HG02840 (cell line): Measurements from ENCODE around the gene KRTAP15-1.

ENCODE experiments used
- ATAC-seq: cut with Tn5 transposase; IDR thresholded peaks from one replicate; pipeline ENCODE4 v1.9.1; 2021; ENCODE audit warnings: mild to moderate bottlenecking, moderate library complexity, moderate number of reproducible peaks; ENCODE audit not compliant: unreplicated experiment, low FRiP score

KRTAP15-1 gene, protein sequence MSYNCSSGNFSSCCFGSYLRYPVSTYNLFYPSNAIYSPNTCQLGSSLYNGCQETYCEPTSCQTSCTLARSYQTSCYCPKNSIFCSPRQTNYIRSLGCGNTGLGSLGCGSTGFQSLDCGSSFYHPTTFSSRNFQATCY

DNA sequence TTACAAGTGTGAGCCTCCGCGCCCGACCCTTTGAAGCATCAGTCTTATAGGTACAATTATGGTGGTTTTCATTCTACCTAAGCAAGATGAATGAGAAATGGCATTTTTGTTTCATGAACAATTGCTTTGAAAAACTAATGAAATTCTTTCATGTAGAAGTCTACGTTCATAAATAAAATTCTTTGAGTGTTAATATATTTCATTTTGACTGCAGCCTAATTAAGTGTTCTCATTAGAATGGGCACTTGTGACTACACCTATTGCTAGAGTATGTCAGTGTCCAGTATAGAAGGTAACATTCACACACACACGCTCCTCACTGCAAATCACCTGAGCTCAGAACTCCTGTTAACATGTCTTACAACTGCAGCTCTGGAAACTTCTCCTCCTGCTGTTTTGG, at the start of gene KRTAP15-1:
Gene KRTAP15-1 (plus strand): TSS at position 301 of the 400 bp plus-strand sequence. CDS start 53 bp downstream, at position 354.
- no peak for ATAC-seq

DNA sequence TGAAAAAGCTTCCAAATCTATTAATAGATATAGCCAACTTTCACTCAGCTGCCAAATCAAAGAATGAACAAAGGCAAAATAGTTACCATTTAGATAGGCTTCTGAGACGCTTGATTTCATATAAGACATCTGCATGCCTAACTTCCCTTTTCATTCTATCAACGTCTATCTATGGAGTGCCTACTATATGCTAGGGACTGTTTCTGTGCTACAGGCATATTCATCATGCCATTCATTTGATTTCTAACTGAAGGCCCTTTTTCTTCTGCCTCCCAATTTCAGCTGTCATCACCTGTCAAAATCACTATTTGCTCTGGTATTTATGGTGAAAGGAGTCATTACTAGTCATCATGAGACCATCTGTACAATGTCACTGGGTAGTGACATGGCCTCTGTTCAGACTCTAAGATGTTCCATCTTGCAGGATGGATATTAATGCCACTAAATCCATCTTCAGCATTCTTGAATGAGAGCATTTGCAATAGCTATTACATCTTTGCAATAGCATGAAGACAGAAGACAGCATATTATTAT, 48.5 kb upstream of the KRTAP15-1 start:
- no peak for ATAC-seq

DNA sequence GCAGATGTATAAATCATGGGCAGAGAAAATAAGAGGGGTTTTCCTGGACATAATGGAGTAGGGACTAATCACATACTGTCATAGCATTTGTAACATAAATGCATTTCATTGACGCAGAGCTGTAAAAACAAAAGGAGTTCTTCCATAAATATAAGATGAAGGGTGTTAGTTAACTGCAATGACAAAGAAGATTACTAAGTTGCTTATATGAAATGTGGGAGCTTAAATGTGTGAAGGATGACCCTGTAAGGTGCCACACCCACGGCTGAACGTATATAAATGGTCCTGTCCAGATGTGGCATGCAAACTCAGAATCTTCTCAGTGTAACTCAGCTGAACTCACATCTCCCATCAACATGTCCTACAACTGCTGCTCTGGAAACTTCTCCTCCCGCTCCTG, 44.3 kb upstream of the KRTAP15-1 start, which contains the start of gene KRTAP13-1:
Gene KRTAP13-1 (plus strand): TSS at position 301 of the 400 bp plus-strand sequence. CDS start 56 bp downstream, at position 357.
- ATAC-seq: no peak

DNA sequence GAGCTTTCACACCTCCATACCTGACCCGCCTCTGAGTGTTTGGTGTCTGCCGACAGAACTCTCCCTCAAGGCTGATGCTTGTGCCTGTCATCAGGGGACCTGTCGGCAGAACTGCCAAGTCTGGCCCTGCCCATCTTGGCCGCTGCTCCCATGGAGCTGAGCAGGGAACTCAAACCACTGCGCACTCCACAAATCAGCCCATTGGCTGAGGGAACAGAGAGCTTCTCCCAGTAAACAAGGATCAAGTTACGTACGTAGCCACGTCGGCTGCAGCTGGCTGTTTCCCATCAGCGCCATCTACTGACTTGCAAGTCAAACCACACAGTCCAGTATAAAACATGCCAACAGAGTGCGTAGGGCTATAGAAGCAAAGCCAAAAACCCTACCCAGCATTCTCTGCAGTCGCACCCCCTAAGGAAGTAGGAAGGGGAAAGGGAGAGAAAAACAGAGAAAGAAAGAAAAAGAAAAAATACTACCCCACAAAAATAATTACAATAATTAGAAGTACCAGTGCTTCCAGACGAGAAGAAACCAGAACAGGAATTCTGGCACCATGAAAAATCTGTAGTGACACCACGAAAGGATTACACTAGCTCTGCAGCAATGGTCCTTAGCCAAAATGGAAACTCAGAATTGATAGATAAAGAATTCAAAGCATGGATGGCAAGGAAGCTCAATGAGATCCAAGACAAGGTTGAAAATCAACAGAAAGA, 31.1 kb upstream of the KRTAP15-1 start:
- ATAC-seq: no peak

DNA sequence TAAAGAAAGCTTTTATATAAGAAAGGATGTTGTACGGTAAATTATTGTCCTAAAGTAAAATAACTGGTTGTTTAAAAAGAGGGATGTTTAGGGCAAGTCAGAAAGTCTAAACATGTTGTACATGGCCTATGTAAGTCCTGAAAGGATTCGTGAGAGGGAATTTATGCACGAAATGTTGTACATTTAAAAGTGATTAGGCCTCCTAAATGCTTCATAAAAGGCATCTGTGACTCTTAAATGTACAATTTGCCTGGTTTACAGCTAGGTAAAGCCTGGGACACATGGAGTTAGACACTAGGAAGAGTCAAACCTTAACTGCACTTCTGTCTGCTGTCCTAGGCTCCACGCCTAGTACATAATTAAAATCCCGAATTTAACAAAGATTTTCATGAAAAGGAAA, 24.1 kb upstream of the KRTAP15-1 start:
- no peak for ATAC-seq

DNA sequence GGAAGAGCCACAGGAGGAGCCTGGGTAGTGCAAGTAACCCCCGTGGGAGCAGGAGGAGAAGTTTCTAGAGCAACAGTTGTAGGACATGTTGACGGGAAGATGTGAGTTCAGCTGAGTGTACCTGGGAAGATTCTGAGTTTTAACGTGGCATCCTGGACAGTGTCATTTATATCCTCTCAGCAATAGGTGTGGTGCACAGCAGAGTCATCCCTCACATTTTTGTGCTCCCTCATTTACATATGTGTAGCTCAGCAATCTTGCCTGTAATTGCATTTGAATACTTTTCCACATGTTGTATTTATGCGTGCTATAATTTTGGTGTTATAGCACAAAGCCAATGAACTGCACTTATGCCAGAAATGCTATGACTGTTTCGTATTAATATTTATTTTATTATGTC, 14.2 kb upstream of the KRTAP15-1 start, which contains the start of gene KRTAP13-3:
Gene KRTAP13-3 (minus strand): TSS at position 101 of the 400 bp plus-strand sequence. CDS start 14 bp downstream, at position 87.
- ATAC-seq: no peak

DNA sequence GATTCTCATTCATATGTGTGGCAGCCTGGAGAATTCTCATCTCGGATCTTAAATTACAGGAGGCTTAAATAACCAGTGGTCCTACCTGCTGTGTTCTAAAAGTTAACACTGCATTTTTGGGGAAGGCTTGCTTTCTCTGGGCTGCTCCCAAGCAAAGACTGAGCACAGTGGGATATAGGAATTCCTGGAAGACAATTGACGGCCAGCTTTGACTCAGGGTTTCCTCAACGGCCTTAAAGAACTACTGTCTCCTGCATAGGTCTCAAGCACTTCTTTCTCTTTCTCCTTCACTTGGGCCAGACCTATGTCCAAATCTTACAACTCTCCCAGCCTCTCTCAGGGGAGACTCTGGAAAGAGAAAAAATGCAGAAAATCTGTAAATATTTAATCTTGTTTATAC, 13.3 kb upstream of the KRTAP15-1 start:
- no peak for ATAC-seq

DNA sequence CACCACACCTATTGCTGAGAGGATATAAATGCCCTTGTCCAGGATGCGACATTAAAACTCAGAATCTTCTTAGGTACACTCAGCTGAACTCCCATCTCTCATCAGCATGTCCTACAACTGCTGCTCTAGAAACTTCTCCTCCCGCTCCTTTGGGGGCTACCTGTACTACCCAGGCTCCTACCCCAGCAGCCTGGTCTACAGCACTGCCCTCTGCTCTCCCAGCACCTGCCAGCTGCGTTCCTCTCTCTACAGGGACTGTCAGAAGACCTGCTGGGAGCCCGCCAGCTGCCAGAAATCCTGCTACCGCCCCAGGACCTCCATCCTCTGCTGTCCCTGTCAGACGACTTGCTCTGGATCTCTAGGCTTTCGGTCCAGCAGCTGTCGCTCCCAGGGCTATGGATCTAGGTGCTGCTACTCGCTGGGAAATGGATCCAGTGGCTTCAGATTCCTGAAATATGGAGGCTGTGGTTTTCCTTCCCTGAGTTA, 9.9 kb upstream of the KRTAP15-1 start, which contains the start of gene KRTAP13-4:
Gene KRTAP13-4 (plus strand): TSS at position 51 of the 486 bp plus-strand sequence. CDS start 56 bp downstream, at position 107.
- no peak for ATAC-seq

DNA sequence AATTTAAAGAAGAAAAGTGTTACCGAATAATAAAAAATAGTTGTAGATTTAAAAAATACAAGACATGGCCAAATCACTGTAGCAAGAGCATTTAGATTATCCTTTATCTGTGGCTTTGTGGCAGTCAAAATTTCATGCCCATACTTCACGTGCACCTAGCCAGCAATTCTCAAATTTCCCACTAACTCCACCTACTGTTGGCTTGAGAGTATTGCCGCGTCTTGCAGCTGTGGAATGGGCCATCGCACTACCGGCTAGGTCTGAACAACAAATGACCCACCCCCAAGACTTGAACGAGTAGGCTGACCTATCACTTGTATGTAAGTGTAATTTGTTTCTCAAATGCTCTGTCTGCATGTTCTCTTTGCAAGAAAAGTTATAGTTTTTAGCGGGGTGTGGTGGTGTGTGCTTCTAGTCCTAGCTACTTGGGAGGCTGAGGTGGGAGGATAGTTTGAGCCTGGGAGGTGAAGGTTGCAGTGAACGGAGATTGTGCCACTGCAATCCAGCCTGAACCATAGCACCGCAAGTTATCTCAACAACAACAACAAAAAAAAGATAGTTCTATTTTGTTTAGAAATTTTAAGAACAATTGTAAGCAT, 5.9 kb upstream of the KRTAP15-1 start:
- ATAC-seq: no peak

DNA sequence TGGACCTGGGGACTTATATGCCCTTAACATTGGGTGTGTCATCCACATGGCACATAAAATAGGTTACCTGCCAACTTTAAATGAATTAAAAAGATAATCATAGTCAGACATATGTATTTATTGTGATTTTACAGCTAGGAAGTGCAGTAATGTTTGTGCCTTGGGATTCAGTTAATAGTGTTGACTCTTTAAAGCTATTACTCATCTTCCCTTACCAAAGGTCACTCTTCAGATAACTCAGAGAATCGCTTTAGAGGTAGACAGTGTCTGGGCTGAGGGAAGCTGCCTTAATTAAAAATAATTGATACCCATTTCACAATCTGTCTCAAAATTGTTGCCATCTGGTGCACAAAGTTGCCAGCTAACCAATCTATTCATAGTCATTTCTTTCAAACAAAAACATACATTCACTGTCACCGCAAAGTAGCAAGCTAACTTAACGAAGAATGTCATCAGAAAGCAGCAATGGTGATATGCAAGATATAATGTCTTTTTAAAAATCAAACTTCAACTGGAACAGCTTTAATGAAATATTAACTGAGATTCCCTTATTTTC, 3.0 kb upstream of the KRTAP15-1 start:
- ATAC-seq: no peak

DNA sequence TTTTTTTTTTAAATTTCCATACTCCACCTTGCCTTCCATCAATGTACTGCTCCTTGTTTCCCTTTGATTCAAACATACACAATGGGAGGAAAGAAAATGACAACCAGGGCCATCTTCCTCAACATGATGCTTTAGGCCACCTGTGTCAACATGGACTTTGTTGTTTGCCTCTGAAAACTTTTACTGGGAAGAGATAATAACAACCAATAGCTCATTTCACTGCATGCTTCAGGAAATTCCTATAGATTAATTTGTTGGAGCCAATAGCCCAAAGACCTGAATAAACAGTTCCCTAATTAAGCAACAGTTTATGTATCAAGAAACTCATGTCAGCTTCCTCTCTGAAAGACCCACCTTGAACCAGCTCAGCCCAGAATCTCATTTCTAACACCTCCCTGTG, 3.2 kb downstream of the KRTAP15-1 start:
- ATAC-seq: no peak

DNA sequence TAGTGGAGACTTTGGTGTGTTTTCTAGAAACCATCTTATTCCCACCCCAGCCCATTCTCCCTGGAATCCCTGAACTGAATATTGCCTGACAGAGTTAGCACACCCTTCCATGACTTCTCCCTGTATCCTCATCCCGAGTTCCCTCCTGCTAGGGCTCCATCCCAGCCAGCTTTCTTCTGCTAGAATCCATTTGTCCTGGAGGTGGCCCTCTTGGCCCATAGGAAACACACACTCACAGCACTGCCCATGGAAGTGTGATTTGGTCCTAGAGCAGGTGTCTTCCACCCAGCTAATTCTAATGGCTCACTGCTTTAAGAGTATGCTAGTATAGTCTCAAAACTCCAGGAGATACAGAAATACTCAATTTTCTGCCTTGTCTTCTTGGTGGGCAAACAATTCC, 4.1 kb downstream of the KRTAP15-1 start:
- ATAC-seq: no peak

DNA sequence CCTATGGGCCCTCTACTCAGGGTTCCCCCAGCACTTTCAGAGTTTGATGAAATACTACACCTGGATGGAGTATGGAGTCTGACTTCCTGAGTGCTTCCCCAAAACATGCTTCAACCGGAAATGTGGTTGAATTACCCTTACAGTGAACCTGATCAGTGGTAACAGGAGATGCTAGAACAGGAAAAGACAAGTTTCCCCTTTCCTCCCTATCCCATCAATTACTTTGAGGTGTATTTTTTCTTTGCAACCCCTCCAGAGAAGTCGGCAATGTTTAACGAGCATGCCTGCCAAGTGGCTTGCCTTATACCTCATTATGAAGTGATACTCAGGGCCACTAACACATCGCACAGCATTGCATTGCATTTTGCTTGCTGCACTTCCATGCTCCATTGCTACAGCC, 7.0 kb downstream of the KRTAP15-1 start:
- no peak for ATAC-seq

DNA sequence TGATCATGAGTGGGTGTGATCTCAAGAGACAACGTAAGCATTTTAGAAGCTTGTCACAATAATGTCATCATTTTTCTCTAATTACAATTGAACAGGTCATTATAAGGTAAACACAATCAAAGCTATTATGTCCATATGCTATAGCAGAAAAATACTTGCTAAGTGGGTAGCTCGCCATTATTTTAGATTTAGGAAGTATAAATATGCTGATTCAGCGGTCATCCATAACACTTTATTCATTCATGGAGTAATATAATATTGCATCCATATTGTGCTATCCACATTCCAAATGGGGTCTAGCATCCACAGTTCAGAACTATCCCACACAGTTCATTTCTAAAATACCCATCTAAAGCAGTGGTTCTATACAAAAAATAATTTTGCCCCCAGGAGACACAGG, 8.4 kb downstream of the KRTAP15-1 start:
- no peak for ATAC-seq

DNA sequence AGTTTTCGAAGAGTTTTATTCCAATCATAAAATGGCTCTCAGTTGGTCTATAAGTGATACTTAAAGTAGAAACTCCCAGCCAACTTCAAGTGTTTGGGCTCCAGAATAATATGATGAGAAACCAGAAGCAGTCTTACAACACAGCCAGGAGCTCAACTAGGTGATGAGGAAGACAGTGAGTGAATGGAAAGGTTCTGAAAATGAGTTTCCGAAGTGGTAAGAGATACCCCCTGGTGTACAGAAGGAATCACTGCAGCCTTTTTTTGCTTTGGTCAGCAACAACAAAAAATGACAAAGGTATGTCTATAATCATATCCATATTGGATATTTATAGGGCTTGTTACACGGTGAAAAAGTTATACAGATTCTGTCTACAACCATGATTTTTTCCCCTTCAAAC, 23.6 kb downstream of the KRTAP15-1 start:
- ATAC-seq: no peak

DNA sequence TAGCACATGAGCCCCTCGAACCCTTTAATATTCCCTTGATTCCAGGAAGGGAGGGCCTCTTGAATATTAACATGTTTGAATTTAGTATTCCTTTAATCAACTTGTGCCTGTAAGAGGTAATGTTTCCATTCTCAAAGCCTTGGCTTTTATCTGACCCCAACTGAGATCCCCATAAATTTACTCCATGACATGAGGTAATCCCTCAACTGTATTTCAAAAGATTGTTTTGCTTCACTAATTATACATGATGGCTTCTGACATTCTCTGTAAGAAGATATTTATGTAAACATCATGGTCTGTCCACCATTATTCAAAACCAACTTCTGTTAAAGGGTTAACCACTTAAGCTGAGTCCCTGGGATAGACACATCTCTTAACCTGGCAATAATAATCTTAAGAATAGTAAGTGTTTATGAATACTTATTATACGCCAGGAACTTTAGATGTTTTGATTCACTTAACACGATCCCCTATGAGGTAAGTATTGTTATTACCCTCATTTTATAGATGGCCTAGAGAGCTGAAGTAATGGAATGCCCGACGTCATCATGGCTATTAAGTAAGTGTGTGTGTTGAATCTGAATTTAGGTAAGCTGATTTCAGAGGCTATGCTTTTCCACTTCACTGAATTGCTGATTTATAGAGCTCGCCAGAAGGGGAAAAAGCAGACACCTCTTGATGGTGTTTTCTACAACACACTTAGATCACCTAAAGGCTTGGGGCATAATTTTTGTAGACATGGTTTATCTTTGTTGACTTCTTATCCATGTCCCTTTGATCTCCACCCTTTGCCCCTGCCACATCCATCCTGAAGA, 29.0 kb downstream of the KRTAP15-1 start:
- ATAC-seq: no peak

DNA sequence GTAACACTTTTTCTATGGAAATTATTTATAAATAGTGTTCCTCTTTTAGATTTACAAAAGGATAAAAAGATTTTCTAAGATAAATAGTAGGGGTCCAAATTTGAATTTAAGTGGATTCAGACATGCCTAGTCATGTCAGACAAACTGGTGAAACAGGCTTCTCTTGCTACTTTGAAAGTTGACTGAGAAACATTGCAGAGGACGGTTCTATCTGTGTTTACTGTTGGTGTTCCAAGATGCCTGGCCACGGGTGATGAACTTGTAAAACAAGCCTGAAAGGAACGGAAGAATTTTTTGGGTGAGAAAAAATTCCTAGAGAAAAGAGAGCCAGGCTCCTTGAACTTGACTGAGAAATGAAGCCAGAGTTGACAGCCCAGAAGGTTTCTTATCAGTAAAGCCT, 37.9 kb downstream of the KRTAP15-1 start:
- ATAC-seq: no peak

DNA sequence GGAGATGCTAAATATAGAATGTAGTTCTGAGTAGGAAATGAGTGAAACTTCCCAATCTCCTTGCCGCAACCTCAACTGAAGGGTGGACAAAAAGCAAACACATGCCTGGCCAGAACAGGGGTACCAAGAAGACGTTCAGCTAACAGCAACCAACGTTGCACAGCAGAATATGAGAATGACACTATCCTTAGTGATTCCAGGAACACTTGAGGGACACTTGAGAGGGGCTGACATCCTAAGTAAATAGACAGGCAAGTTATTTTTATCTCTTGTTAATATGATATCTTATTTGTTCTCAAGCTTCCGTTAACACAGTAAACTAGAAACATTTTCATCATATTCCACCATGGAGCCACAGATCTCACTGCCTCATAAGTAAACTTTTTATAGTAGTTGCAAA, 39.2 kb downstream of the KRTAP15-1 start:
- no peak for ATAC-seq

DNA sequence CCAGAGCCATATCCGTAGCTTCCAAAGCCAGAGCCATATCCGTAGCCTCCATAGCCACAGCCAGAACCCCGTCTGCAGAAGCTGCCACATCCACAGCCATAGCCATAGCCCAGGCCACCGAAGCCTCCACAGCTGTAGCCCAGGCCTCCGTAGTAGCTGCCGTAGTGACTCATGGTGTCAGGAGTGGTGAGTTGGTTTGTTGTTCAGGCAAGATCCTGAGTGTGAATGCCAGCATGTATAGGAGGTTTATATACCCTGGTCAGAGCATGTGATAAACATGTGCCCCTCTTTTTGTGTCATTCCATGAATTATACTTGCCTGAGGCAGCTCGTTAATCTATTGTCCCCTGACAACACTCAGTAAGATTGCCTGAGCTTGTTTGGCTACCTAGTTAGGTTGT, 40.1 kb downstream of the KRTAP15-1 start, which contains the start of gene KRTAP19-1:
Gene KRTAP19-1 (minus strand): TSS at position 223 of the 400 bp plus-strand sequence. CDS start 50 bp downstream, at position 173.
- ATAC-seq: no peak

DNA sequence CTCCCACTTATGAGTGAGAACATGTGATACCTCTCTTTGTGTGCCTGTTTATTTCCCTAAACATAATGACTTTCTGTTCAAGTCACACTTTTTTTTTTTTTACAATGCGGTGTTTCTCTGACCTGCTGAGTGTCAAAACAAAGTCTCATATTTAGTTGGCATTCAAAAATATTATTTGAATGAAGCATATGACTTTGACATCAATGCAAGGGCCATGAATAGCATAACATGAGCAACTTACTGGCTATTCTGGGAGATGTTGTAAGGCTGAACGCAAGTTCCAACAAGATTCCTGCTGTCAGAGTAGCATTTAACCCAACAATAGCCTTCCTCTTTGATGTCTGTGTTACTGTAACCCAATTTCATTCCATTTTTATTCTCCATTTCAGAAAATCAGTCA, 42.1 kb downstream of the KRTAP15-1 start:
- ATAC-seq: no peak
